Activated B cell treated with CpG ODN at 0.5 μM for 24 hours (primary cell): Measurements from ENCODE around the gene CHEK2. TPM values are rescaled to one million over a fixed set of nuclear protein-coding genes. Genes with fewer than 3 reads are reported as not detected.
"Not testable (repeated sequence)": the region's sequence is repeated elsewhere in the genome, so short reads cannot be mapped to it uniquely, and the experiment has no call there.

Experiments
- ATAC-seq: fragments of 200-7000 bp; cut with Tn5 transposase; one replicate; pipeline ENCODE4 v1.10.0; 2021; ENCODE audit warnings: low read depth, mild to moderate bottlenecking, moderate library complexity
- CTCF ChIA-PET: fragments of 350-600 bp; sonication (Branson Sonifier 250); formaldehyde crosslinking; loops from one replicate; lab custom pipeline; 2021; ENCODE audit warnings: antibody characterized with exemption; lab: Charles Lee
- POLR2A ChIA-PET: fragments of 350-600 bp; sonication (Branson Sonifier 250); formaldehyde crosslinking; loops from one replicate; lab custom pipeline; 2021; ENCODE audit warnings: antibody characterized with exemption; lab: Charles Lee
- DNase-seq: peaks from one replicate; pipeline ENCODE4 v3.0.0; 2022
- H3K27ac Mint-ChIP-seq: one replicate; pipeline ENCODE4 v1.8.0; 2020; ENCODE audit warnings: mixed read lengths
- H3K27me3 Mint-ChIP-seq: one replicate; pipeline ENCODE4 v1.8.0; 2021; ENCODE audit warnings: mixed read lengths
- H3K36me3 Mint-ChIP-seq: one replicate; pipeline ENCODE4 v1.8.0; 2021; ENCODE audit warnings: low read depth, mixed read lengths
- H3K4me1 Mint-ChIP-seq: one replicate; pipeline ENCODE4 v1.8.0; 2021; ENCODE audit warnings: mixed read lengths
- H3K4me3 Mint-ChIP-seq: one replicate; pipeline ENCODE4 v1.8.0; 2020; ENCODE audit warnings: mild to moderate bottlenecking, mixed read lengths
- H3K9me3 Mint-ChIP-seq: one replicate; pipeline ENCODE4 v1.8.0; 2020; ENCODE audit warnings: mixed read lengths
- CTCF ChIP-seq: fragments of 200-600 bp; IDR thresholded peaks from one replicate; pipeline ENCODE4 v1.8.0; 2022; ENCODE audit warnings: antibody characterized with exemption, mild to moderate bottlenecking
- intact Hi-C: fragments of 100-400 bp; cut with micrococcal nuclease; formaldehyde crosslinking; loops from one replicate; pipeline ENCODE4 v1.15.1; 2024
- total RNA-seq: library from RNA; stranded (reverse); gene quantifications from 2 replicates; pipeline ENCODE4 v1.2.3, GENCODE V29; 2022

CHEK2 gene
- total RNA-seq, 1 donor from 2014 or later = 13.5 TPM

GRCh38 chr22:28702891-28703290, 38.7 kb downstream of the CHEK2 start:
- TF ChIP-seq CTCF = no peak
- Mint-ChIP-seq H3K4me1 (peaks cover 41% of the 10 kb centered on the region), H3K4me3 (peak overlapping the region; percentile 5), H3K27me3 (no peaks in the 10 kb centered on the region), H3K9me3 (no peaks in the 10 kb centered on the region), H3K27ac (peak overlapping the region; percentile 50), H3K36me3 (peaks cover 10% of the 10 kb centered on the region)
- DNase-seq (no peak), ATAC-seq (peak; percentile 56)
- ChIA-PET POLR2A (interaction anchor here (0.7 kb wide), 1 partner anchor 109 kb away, joined by 4 read pairs; no protein-coding TSS in a partner anchor), CTCF (no interaction called here)
- intact Hi-C loops = no loop called here

GRCh38 chr22:28693041-28693760, 48.4 kb downstream of the CHEK2 start:
- ATAC-seq, H3K4me3 Mint-ChIP-seq, intact Hi-C loops, H3K27me3 Mint-ChIP-seq, CTCF ChIA-PET, H3K4me1 Mint-ChIP-seq, DNase-seq, H3K27ac Mint-ChIP-seq, H3K9me3 Mint-ChIP-seq: not testable (repeated sequence)
- peaks cover 39% of the 10 kb centered on the region for H3K36me3 Mint-ChIP-seq
- POLR2A ChIA-PET = interaction anchor here (0.6 kb wide), 1 partner anchor 53 kb away, joined by 3 read pairs; no protein-coding TSS in a partner anchor

- ATAC-seq, H3K27me3 Mint-ChIP-seq, DNase-seq, H3K4me3 Mint-ChIP-seq, intact Hi-C loops, POLR2A ChIA-PET, CTCF ChIA-PET, H3K27ac Mint-ChIP-seq, H3K9me3 Mint-ChIP-seq: not testable (repeated sequence)
- peaks cover 23% of the 10 kb centered on the region for H3K36me3 Mint-ChIP-seq
- H3K4me1 Mint-ChIP-seq = peaks cover 17% of the 10 kb centered on the region
Observed at GRCh38 chr22:28689796-28690195, 51.8 kb downstream of the CHEK2 start.

- ATAC-seq, H3K27me3 Mint-ChIP-seq, intact Hi-C loops, POLR2A ChIA-PET, H3K36me3 Mint-ChIP-seq, H3K27ac Mint-ChIP-seq, H3K4me3 Mint-ChIP-seq, DNase-seq, H3K9me3 Mint-ChIP-seq: not testable (repeated sequence)
- CTCF ChIA-PET = interaction anchor here (0.6 kb wide), 1 partner anchor 565 kb away, joined by 3 read pairs; no protein-coding TSS in a partner anchor
- H3K4me1 Mint-ChIP-seq = peaks cover 18% of the 10 kb centered on the region
Observed at GRCh38 chr22:28682966-28683365, 58.7 kb downstream of the CHEK2 start.

- H3K9me3 Mint-ChIP-seq, DNase-seq, H3K36me3 Mint-ChIP-seq, H3K4me1 Mint-ChIP-seq, H3K27ac Mint-ChIP-seq, H3K27me3 Mint-ChIP-seq, CTCF ChIA-PET, ATAC-seq: not testable (repeated sequence)
- intact Hi-C loops = loop anchor here (2.0 kb wide), 1 partner anchor 62 kb away; the partner anchor contains the start of gene HSCB
- H3K4me3 Mint-ChIP-seq = peak overlapping the region; percentile 91
- POLR2A ChIA-PET = interaction anchor here (0.6 kb wide), 1 partner anchor 762 kb away, joined by 3 read pairs; the partner anchor contains the start of gene PITPNB
Observed at GRCh38 chr22:28680813-28681490, 60.7 kb downstream of the CHEK2 start.

GRCh38 chr22:28679611-28680287, 61.9 kb downstream of the CHEK2 start, which contains the start of gene TTC28:
TSS of gene TTC28 (minus strand) at chr22:28679840. CDS start at chr22:28679723, 117 bp downstream.
- not testable (repeated sequence) for H3K27me3 Mint-ChIP-seq
- intact Hi-C loops = loop anchor here (2.0 to 5.0 kb wide), 4 partner anchors 33 to 123 kb away; partner anchors contain the start of genes CCDC117, HSCB and XBP1

GRCh38 chr22:28678778-28679610, 62.6 kb downstream of the CHEK2 start:
- CTCF ChIA-PET, DNase-seq, H3K36me3 Mint-ChIP-seq, H3K9me3 Mint-ChIP-seq, POLR2A ChIA-PET: not testable (repeated sequence)
- ATAC-seq = peak; percentile 18
- peaks cover 23% of the 10 kb centered on the region for H3K4me1 Mint-ChIP-seq
- intact Hi-C loops = loop anchor here (2.0 to 5.0 kb wide), 3 partner anchors 33 to 123 kb away; partner anchors contain the start of genes CCDC117 and XBP1
- peak overlapping the region; percentile 80 for H3K4me3 Mint-ChIP-seq
- H3K27ac Mint-ChIP-seq = peak overlapping the region; percentile 59
- peaks cover 14% of the 10 kb centered on the region for H3K27me3 Mint-ChIP-seq

More at GRCh38 chr22:28679611-28680287, 61.9 kb downstream of the CHEK2 start, which contains the start of gene TTC28:
- Mint-ChIP-seq H3K4me3 (peak within 1 kb of the TSS; percentile 91), H3K4me1 (peaks cover 16% of the 10 kb centered on the region), H3K27ac (peak within 1 kb of the TSS; percentile 71)
- peak; percentile 76 for DNase-seq
- not testable (repeated sequence) for H3K36me3 Mint-ChIP-seq, H3K9me3 Mint-ChIP-seq
- peak; percentile 34 for ATAC-seq
- POLR2A ChIA-PET = interaction anchor here (0.6 kb wide), 1 partner anchor 761 kb away, joined by 3 read pairs; the partner anchor contains the start of gene PITPNB
- CTCF ChIA-PET = interaction anchor here (0.6 kb wide), 1 partner anchor 50 kb away, joined by 4 read pairs; no protein-coding TSS in a partner anchor

GRCh38 chr22:28678170-28678569, 63.5 kb downstream of the CHEK2 start:
- CTCF ChIA-PET, H3K36me3 Mint-ChIP-seq, H3K27ac Mint-ChIP-seq, H3K4me3 Mint-ChIP-seq, DNase-seq, H3K9me3 Mint-ChIP-seq, ATAC-seq: not testable (repeated sequence)
- peaks cover 17% of the 10 kb centered on the region for H3K27me3 Mint-ChIP-seq
- POLR2A ChIA-PET = interaction anchor here (0.6 kb wide), 1 partner anchor 43 kb away, joined by 11 read pairs; no protein-coding TSS in a partner anchor
- intact Hi-C loops = loop anchor here (2.0 to 5.0 kb wide), 3 partner anchors 34 to 124 kb away; partner anchors contain the start of genes CCDC117 and XBP1
- peaks cover 31% of the 10 kb centered on the region for H3K4me1 Mint-ChIP-seq
